ENCODE data around the gene ZBTB20.

GRCh38 chr3:115147329-115148141, 447 bp upstream of the ZBTB20 start:
- peak in 2 of 3 donors; percentile 15 to 20 for TF ChIP-seq CTCF (IDR thresholded peaks at IDR 0.05)
- TF ChIP-seq POLR2A (IDR thresholded peaks at IDR 0.05): peak; percentile 65
- peak; percentile 86 to 94 (median 87) for TF ChIP-seq POLR2AphosphoS5 (IDR thresholded peaks at IDR 0.05)
